Parathyroid adenoma (tissue), 2 donors: Measurements from ENCODE around the gene SERPINE3.

Experiments
- H2AFZ ChIP-seq: fragments of 300-600 bp; sonication (generic); one replicate; pipeline ENCODE4 v1.7.0; 2017; ENCODE audit warnings: antibody characterized with exemption, mild to moderate bottlenecking
- H3K27ac ChIP-seq: fragments of 300-600 bp; sonication (generic); one replicate; pipeline ENCODE4 v1.7.0; 2017
- H3K27me3 ChIP-seq: fragments of 300-600 bp; sonication (generic); one replicate; pipeline ENCODE4 v1.7.0; 2017; ENCODE audit warnings: low read length; ENCODE audit not compliant: control insufficient read depth, insufficient read depth
- H3K36me3 ChIP-seq: fragments of 300-600 bp; sonication (generic); one replicate; pipeline ENCODE4 v1.7.0; 2017; ENCODE audit warnings: low read length; ENCODE audit not compliant: control insufficient read depth, insufficient read depth
- H3K4me1 ChIP-seq: fragments of 300-600 bp; sonication (generic); one replicate; pipeline ENCODE4 v1.7.0; 2017; ENCODE audit warnings: control low read depth
- H3K4me2 ChIP-seq: fragments of 300-600 bp; sonication (generic); one replicate; pipeline ENCODE4 v1.7.0; 2017; ENCODE audit warnings: low read length
- H3K4me3 ChIP-seq: fragments of 300-600 bp; sonication (generic); one replicate; pipeline ENCODE4 v1.7.0; 2017; ENCODE audit warnings: low read depth, low read length
- H3K79me2 ChIP-seq: fragments of 300-600 bp; sonication (generic); one replicate; pipeline ENCODE4 v1.7.0; 2017; ENCODE audit warnings: control low read depth
- H3K9ac ChIP-seq: fragments of 300-600 bp; sonication (generic); one replicate; pipeline ENCODE4 v1.7.0; 2017; ENCODE audit warnings: mild to moderate bottlenecking
- H3K9me3 ChIP-seq: fragments of 300-600 bp; sonication (generic); one replicate; pipeline ENCODE4 v1.7.0; 2017; ENCODE audit warnings: low read length; ENCODE audit not compliant: control insufficient read depth
- CTCF ChIP-seq: fragments of 300-600 bp; sonication (generic); IDR thresholded peaks from one replicate; pipeline ENCODE4 v1.7.0; 2017; ENCODE audit warnings: antibody characterized with exemption, mild to moderate bottlenecking
- donor health status: primary hyperparathyroidism.

The SERPINE3 gene

DNA sequence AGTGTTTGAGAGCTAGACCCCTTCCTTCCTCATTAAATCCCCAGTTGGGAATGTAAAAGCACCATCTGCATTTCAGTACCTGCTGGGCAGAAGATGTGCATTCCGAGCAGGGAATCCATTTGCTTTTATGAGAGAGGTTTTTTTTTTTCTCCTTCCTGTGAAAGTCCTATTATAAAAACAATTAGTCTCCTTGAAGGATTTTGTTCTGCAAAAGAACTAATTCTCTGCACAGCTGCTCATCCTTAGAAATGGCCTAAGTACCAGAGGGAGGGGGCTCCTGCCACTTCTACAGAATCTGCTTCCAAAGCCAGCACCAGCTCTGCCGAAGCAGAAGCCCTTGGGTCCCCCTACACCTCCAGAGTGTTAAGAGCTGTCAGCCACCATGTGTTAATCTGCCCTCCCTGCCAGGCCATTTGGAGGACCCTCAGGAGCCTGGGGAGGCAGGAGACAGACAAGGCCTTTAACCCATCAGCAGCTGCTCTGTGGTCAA, 36.4 kb upstream of the SERPINE3 start:
- H3K9ac ChIP-seq, result no peak overlapping the region
- no peak overlapping the region for H3K27ac ChIP-seq
- TF ChIP-seq CTCF, result no peak
- no peak overlapping the region for H2AFZ ChIP-seq
- no peak overlapping the region for H3K4me3 ChIP-seq
- no peaks in the 10 kb centered on the region for H3K27me3 ChIP-seq
- H3K36me3 ChIP-seq, result no peaks in the 10 kb centered on the region
- H3K9me3 ChIP-seq, result no peaks in the 10 kb centered on the region
- H3K79me2 ChIP-seq, result no peaks in the 10 kb centered on the region
- H3K4me1 ChIP-seq, result no peaks in the 10 kb centered on the region
- H3K4me2 ChIP-seq, result no peak overlapping the region

GRCh38 chr13:51303882-51304281, 35.6 kb upstream of the SERPINE3 start:
- no peaks in the 10 kb centered on the region for H3K36me3 ChIP-seq
- no peak for TF ChIP-seq CTCF
- H2AFZ ChIP-seq, result no peak overlapping the region
- no peaks in the 10 kb centered on the region for H3K79me2 ChIP-seq
- H3K27me3 ChIP-seq, result no peaks in the 10 kb centered on the region
- H3K9ac ChIP-seq, result no peak overlapping the region
- no peak overlapping the region for H3K4me3 ChIP-seq
- no peak overlapping the region for H3K4me2 ChIP-seq
- H3K4me1 ChIP-seq, result no peaks in the 10 kb centered on the region
- H3K9me3 ChIP-seq, result no peaks in the 10 kb centered on the region
- H3K27ac ChIP-seq, result no peak overlapping the region

DNA sequence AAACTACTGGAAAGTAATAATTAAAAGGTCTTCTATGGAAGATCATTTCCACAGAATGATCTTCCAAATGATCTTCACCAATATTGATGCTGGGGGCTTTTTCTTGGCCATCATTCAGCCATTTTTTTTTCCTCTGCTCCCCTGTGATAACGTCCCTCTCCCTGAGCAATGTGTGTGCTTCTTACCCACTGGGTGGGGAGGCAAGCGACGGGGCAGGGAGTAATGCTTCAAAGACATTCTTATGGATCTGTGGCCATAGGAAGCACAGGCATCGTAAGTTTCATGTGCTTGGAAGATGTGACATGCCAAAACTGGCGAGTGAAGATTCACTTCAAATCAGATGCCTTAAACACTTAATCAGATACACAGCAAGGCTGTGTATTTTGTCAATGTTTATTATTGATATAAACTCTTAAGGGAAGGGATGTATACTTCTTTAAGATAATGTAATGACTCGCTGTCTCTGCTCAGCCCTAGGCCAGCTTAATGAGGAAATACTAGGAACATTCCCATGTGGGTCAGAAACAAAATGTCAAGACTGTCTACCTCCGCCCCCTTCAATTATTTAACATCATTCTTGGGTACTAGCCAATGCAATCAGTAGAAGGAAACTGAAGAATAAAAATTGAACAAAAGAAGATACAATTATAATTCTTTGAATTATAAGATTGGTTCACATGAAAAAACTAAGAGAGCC, 34.1 kb upstream of the SERPINE3 start:
- Histone ChIP-seq H3K4me2 (no peak overlapping the region), H3K36me3 (no peaks in the 10 kb centered on the region), H3K79me2 (no peaks in the 10 kb centered on the region), H3K27me3 (no peaks in the 10 kb centered on the region), H3K9ac (no peak overlapping the region), H3K27ac (no peak overlapping the region), H3K4me1 (no peaks in the 10 kb centered on the region), H3K9me3 (no peaks in the 10 kb centered on the region), H2AFZ (no peak overlapping the region), H3K4me3 (no peak overlapping the region)
- TF ChIP-seq CTCF, result no peak

GRCh38 chr13:51308781-51309180, 30.7 kb upstream of the SERPINE3 start:
- Histone ChIP-seq H3K36me3 (no peaks in the 10 kb centered on the region), H3K4me1 (no peaks in the 10 kb centered on the region), H3K27me3 (no peaks in the 10 kb centered on the region), H3K27ac (no peak overlapping the region), H3K9me3 (no peaks in the 10 kb centered on the region), H3K9ac (no peak overlapping the region), H3K79me2 (no peaks in the 10 kb centered on the region), H2AFZ (no peak overlapping the region), H3K4me3 (no peak overlapping the region), H3K4me2 (no peak overlapping the region)
- no peak for TF ChIP-seq CTCF

DNA sequence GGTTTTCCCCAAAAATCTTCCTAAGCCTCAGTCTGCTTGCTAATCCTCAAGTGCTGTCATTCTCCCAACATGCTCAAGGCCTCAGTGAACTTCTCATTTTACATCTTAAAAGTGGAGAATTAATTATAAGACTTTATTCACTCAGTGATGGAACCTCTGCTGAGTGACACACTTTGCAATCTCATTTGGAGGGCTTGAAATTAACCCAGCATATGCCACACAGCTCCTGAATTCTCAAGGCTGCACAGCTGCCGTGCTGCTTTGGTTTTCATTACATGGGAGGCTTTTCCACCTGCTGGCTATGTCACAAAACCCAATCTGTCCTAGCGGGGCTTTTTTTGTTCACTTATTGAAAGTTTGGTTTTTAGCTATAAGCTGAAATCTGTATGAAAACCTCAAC, 28.3 kb upstream of the SERPINE3 start:
- H3K27me3 ChIP-seq, result no peaks in the 10 kb centered on the region
- H3K79me2 ChIP-seq, result no peaks in the 10 kb centered on the region
- no peaks in the 10 kb centered on the region for H3K9me3 ChIP-seq
- H3K4me3 ChIP-seq, result no peak overlapping the region
- TF ChIP-seq CTCF, result no peak
- no peak overlapping the region for H3K9ac ChIP-seq
- H3K27ac ChIP-seq, result no peak overlapping the region
- H3K4me1 ChIP-seq, result no peaks in the 10 kb centered on the region
- no peaks in the 10 kb centered on the region for H3K36me3 ChIP-seq
- no peak overlapping the region for H2AFZ ChIP-seq
- no peak overlapping the region for H3K4me2 ChIP-seq
